GOT3 (cell line): ENCODE data around the gene DNAJC3.
"Not testable (repeated sequence)": the region's sequence is repeated elsewhere in the genome, so short reads cannot be mapped to it uniquely, and the experiment has no call there.

Source experiments
- DNase-seq: peaks from one replicate; lab custom pipeline; 2025; ENCODE audit warnings: mixed read lengths; lab: John Stamatoyannopoulos, UW

The DNAJC3 gene, protein sequence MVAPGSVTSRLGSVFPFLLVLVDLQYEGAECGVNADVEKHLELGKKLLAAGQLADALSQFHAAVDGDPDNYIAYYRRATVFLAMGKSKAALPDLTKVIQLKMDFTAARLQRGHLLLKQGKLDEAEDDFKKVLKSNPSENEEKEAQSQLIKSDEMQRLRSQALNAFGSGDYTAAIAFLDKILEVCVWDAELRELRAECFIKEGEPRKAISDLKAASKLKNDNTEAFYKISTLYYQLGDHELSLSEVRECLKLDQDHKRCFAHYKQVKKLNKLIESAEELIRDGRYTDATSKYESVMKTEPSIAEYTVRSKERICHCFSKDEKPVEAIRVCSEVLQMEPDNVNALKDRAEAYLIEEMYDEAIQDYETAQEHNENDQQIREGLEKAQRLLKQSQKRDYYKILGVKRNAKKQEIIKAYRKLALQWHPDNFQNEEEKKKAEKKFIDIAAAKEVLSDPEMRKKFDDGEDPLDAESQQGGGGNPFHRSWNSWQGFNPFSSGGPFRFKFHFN

DNA sequence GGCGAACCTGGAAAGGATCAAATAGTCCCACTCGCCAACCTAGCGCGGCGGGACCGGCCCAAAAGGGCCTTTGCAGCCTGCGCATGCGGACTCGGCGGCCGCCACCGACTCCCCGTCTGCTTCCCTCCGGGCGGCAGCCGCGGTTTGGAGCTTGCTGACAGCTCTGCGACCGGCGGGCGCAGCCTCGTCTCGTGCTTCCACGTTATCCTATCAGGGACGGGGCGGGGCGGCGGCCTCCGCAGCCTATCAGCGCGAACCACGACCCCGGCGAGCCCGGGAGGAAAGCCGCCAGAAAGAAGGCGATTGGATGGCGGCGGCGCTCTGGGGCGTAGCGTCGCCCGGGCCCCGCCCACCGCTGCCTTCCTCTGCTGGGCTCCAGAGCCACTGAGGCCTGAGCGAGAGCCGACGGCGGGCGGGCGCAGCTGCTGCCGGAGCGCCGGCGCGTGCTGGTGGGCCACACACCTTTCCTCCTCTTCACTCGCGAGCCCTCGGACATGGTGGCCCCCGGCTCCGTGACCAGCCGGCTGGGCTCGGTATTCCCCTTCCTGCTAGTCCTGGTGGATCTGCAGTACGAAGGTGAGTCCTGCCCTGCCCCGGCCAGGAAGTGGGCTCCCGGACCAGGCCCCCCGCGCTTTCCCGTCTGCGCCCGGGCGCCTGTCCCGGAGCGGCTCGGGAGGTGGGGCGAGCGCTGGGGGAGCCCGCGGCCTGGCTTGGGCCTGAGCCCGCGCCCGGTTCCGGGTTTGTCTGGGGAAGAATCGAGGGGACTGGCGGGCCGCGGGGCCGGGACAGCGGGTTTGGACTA, at the start of gene DNAJC3:
DNAJC3 (plus strand) TSS at position 378 of the 802 bp plus-strand sequence; CDS start at position 495, 117 bp downstream.
- DNase-seq, result peak; percentile 90

DNA sequence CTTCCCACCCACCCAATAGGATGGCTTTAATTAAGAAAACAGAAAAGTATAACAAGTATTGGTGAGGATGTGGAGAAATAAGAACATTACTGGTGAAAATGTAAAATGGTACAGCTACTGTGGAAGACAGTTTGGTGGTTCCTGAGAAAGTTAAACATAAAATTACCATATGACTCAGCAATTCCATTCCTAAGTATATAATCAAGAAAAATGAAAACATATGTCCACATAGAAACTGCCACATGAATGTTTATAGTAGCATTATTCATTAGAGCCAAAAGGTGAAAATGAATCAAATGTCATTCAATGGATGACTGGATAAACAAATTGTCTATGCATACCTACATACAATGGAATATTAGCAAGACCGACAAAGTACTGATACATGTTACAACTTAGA, 49.3 kb upstream of the DNAJC3 start:
- no peak for DNase-seq

DNA sequence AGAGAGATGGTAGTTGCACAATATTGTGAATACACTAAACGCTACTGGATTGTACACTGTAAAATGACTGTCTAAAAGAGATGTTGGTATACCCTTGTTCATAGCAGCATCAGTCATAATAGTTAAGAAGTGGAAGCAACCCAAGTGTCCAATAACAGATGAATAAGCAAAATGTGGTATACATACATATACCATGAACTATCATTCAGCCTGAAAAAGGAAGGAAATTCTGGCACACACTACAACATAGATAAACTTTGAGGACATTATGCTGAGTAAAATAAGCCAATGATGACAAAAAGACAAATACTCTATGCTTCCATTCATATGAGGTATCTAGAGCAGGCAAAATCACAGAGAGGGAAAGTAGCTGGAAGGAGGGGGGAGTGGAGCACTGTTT, 48.5 kb upstream of the DNAJC3 start:
- no peak for DNase-seq

DNA sequence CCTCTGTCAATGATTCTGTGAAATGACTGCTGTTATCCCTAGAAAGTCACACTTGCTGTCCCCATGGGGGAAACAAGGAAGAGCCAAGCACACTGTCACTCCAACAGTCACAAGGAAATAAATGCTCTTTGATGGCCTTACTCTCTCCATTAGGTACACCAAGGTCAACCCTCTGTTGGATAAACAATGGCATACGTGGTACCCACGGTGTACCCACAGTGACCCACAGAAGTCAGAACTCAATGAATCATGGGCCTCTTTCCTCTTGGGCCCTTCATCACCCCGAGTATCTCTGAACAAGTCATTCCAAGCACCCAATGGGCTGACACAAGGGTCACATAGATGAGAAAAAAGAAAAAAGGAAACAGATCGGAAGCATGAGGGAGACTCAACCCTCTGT, 47.9 kb upstream of the DNAJC3 start:
- no peak for DNase-seq

DNA sequence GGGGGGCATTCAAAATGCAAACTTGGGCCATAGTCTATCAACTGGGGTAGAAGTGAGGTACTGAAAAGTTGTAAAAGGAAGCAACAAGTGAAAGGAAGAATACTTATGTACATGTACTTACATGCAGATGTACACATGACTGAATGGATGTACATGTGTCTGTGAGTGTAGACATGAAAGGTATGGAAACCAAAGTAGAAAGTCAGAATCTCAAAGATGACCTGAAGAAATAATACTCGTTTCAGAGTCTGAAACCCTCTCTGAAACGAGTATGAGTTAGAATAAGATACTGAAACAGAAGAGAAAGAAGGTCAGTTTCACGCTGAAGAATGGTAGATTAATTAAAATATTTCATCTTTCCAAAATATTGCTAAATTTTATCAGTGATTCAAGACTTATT, 46.3 kb upstream of the DNAJC3 start:
- no peak for DNase-seq

DNA sequence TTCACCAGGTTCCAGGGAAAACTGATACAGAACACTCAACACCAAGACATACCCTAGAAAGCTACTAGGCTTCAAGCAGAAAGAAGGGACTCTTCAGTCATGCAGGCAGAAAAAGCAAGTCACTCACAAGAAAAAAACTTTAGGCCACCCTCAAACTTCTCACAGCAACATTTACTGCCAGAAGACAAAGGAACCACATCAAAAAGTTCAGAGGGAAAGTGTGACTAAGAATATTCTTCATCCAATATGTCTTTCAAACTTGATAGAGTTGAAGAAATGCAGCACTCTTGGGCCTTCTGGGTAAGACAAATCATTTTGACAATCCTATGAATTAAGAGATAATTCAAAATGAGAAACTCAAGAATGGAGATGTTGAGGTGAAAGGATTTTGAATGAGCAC, 40.1 kb upstream of the DNAJC3 start:
- no peak for DNase-seq

DNA sequence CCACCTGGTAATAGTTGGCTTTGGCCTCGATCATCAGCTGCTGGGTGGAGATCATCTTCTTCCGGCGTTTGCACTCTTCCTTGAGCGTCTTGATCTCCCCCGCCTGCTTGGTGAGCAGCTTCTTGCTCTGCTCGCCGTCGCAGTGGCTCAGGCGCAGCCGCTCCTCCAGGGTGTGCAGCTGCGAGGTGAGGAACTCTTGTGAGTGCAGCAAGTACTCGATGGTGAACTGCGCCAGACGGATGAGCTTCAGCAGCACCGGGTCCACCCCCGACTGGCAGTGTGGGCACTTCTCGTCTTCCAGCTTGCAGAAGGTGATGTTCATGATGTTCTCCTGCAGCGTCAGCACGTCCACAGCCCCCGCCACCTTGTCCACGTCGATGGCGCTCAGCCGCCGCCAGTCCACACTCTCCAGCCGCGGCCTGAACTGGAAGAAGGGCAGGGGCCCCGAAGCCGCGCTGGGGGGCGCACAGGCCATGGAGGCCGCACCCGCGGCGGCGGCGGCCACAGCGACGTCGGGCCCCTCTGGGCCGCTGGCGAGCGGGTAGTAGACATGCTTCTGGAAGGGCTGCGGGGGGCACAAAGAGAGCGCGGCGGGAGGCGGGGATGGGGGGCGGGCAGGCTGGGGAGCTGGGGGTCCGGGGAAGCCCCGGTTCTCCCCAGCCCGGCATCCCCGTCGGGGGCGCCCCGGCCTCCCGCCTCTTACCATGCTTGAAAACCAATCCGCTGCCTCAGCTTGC, 35.5 kb upstream of the DNAJC3 start:
- no peak for DNase-seq

DNA sequence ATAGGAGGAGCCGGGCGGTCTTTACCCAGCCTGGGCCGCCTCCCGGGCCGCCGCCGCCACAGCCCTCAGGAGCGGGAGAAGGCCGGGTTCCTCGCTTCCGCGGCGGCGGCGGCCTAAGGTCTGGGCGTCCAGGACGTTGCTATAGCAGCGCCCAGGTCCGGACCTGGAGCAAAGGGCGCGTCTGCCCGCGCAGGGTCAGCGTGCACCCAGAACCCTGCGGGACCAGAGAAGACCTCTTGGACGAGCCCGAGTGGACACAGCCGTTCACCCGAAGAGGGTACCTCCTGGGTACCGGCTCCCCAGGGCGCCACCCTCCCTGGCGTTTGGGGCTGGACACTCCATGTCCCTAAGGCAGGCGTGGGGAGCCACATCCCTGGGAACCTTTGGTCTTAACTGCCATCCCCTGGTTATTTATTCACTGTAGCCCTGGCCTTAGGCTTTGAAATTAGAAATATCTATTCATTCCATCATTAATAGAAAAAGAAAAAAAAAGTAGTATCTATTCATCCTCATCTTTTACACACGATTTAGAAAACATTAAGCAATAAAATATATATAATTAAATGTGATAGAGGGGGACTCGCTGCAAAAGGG, 34.8 kb upstream of the DNAJC3 start:
- no peak for DNase-seq

DNA sequence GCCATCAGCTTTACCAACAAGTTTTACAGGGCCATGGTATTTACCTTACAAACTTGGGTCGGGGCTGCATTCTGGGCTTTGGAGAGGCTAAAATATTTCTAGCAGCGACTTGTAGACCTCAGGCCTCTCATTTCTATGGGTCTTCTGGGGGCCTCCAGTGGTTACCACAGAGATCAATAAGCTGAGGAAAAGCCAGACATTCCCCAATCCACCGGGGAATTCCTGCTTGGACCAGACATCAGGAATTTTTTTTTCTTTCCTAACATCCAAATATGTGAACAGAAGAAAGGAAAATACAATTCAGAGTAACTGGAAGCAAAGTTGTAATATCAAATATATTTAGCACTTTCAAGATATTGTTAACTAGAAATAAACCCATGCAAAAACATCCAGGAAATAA, 33.9 kb upstream of the DNAJC3 start:
- DNase-seq, result no peak

DNA sequence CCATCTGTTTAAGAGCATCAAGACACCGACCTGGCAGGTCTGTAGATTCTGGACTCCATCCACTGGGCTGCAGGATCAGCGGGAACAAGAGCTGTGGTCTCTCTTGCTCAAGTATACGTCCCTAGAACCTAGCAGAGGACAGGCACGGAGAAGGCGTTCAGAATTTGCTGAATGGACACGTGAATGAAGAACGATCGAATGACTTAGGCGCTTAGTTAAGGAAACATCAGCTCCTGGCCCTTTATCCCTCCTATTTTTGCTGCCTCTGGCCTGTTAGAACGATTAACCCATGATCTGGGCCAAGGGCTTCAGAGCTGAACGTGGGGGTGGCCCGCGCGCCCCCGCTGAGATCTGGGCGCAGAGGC, 33.4 kb upstream of the DNAJC3 start:
- DNase-seq, result no peak

DNA sequence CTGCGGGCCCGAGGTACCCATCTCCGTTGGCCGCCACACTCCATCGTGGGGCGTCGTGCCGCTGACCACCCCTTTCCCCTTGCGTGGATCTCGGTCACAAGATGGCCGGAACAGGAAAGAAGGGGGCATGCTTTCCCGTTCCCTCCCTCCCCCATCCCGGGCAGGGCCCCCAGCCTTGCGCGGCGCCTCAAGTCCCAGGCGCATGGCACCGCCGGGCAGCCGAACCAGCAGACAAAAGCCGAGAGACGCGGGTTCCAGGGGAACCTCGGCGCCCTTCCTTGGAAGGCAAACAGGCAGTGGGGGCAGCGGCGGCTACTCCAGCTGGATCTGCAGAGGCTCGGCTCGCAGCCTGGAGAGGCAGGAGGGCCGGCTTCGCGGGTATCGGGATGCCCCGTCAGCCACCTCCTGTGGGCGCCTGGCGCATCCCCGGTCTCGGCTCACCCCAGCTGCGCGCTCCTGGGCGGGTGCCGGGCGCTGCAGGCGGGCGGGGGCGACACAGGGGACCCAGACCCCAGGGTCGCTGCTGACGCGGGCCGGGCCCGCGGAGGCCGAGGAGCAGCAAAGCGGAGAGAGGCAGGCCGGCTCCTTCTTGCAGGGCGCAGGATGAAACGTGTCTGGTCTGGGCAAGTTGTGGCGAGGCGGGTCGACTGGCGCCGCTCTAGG, 32.9 kb upstream of the DNAJC3 start:
- DNase-seq, result no peak

DNA sequence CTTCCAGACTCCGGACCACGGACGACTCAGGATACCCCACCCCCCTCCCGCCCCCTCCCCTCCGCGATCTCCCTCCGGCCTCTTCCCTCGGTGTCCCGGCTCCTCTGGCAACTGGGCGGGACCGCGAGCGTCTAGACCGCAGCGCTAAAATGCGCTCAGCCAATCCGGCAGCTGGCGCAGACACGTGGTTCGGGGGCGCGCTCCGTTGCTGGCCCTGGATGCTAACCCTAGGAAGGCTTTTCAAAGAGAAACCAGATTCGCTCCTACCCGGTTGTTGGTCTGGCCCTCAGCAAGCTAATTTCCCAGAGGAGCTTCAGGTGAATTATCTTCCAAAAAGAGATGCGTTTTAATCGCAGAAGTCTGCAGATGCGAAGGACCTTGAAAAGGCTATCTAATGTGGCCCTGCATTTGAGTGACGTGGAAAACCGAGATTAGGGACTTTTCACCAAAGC, 32.3 kb upstream of the DNAJC3 start, which contains the start of gene DZIP1:
DZIP1 (minus strand) TSS at position 106 of the 452 bp plus-strand sequence. CDS start 2,677 bp downstream, outside the sequence.
- DNase-seq, result peak; percentile 33

DNA sequence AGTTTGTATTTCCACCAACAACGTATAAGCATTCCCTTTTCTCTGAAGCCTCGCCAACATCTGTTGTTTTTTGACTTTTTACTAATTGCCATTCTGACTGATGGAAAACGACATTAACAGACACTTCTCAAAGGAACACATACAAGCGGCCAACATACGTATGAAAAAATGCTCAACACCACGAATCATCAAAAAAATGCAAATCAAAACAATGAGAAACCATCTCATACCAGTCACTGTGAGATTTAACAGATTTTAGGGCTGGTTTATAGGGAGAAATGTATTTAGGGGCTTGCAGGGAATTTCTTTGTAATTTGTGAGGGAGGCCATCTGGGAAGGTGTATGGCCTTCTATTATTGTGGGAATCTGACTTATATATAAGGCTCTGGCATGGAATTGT, 29.6 kb upstream of the DNAJC3 start:
- no peak for DNase-seq

DNA sequence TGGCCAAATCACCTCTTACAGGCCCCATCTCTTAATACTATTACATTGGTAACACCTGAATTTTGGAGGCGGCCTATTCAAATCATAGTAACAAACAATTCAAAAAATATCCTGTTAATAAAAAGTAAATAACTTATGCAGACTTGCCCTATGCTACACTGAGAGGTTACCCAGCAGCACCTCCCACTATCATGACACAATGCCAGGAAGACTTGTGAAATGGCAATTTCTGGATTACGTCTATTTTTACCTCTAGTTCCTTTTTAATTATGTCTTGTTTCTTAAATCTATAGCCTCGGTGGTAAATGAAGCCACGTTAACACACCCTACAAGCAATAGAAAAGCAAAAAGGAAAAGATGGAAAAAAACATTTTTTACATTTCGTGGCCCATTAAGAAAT, 26.2 kb upstream of the DNAJC3 start:
- no peak for DNase-seq

DNA sequence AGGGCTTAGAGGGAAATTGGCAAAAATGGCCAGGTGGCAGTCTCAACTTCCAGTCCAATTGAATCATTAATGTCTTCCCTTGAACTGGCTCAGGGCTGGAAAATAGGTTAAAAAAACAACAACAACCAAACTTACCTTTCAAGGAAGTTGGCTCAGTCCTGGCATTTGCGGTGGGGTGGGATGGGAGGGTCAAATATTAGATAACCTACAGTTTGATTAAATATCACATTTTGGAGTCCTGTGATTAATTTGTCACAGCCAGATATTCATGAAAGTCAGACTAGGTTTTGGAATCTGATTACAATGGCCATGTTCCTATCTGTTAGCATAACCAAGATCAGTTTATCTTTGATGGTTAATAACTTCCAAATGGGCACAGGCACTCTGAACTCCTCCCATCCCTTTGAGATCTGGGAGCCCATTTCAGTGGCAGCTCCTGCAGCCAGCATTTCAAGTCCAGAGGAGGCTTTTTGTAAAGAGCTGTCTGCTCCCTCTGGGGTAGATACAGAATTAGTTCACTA, 24.6 kb upstream of the DNAJC3 start:
- DNase-seq, result no peak

DNA sequence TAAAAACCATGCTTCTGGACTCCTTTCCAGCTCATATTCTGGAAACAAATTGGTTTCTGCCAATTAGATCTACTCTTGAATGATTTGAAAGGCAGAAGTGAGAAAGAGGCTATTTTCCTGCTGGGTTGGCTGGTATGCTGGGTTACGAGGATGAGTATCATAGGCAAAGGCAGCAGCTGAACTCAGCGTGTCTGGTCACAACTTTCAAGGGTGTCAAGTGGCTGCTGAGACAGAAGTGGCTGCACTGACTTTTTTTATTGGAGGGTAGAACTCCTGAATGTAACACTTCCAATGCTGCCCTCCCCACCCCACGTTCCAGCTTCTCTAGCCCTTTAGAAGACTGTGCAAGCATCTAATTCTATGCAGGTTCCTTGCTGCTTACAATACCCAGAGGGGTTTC, 24.1 kb upstream of the DNAJC3 start:
- no peak for DNase-seq

DNA sequence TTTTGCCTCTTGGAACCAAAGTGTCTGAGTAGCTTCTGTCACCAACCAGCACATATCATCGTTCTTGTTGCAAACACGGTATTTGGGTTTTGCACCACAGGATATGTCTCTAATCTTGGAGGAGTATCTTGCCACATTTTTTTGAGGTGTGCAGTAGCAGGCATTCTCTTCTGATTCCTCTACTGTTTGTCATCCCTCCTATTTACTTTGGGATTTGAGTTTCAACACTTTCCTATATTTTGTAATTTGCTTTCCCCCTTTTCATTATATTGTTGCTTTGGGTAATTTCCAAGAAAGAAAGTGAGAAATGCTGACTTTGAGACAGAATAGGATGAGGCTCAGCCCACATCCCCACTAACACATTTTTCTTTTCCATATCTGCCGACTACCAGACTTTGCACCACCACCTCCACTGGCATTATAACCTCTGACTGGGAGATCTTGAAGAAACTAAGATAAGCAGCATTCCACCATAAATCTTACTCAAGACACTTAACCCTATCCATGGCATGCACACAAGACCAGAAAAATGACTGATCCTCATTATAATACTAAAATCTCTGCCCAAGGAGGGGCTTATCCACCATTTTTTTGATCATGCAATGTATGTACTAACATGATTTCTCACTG, 20.4 kb upstream of the DNAJC3 start:
- no peak for DNase-seq

DNA sequence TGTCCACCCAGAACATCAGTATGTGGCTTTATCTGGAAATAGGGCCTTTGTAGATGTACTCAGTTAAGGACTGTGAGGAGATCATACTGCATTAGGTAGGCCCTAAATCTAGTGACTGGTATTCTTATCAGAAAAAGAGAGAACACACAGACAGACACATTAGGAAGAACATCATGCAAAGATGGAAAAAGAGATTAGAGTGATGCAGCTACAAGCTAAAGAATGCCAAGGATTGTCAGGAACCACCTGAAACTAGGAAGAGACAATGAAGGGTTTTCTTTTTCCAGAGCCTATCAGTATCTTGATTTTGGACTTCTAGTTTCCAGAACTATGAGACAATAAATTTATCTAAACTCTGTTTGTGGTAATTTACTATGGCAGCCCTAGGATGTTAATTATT, 17.4 kb upstream of the DNAJC3 start:
- DNase-seq, result no peak

DNA sequence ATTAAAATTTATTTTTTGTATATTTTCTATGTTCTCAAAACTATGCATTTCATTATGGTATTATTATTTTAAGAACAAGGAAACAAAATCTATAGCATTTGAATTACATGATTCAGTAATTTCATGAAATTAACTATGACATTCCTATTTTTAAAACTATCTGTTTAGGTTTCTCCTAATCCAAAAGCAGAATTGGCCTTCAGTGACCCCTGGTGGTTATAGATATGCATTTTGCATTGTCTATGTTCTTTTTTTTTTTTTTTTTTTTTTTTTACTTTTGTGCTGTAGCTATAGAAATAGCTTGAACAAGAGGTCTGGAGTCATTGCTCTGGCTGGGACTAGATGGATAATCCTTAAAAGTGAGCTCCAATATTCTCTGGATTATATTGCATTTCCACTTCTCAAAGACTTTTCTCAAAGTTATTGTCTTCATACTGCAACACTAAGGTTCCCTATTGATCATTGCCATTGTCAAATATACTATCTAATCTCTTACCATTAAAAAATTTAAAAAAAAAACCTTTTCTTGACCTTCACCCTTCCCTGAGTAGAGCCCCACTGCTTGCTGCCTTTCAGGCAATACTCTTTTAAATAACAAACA, 15.9 kb upstream of the DNAJC3 start:
- DNase-seq, result no peak

DNA sequence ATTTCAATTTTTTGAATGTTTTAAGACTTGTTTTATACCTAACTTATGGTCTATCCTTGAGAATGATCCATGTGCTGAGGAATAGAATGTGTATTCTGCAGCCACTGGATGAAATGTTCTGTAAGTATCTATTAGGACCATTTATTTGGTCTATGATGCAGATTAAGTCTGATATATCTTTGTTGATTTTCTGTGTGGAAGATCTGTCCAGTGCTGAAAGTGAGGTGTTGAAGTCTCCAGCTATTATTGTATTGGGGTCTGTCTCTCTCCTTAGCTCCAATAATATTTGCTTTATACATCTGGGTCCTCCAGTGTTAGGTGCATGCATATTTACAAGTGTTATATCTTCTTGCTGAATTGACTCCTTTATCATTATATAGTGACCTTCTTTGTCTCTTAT, 9.7 kb upstream of the DNAJC3 start:
- not testable (repeated sequence) for DNase-seq
